DND-41 (cell line): ENCODE data around the gene SLC44A3.

ENCODE experiments used
- CTCF ChIP-seq: IDR thresholded peaks from 2 replicates; pipeline ENCODE4 v1.5.1; 2012; ENCODE audit warnings: borderline replicate concordance, low read length, moderate library complexity, mild to moderate bottlenecking; ENCODE audit not compliant: poor library complexity, severe bottlenecking; ENCODE audit errors: extremely low read depth
- EZH2 ChIP-seq: IDR thresholded peaks from 3 replicates; pipeline ENCODE4 v1.6.1; 2012; ENCODE audit warnings: borderline replicate concordance, low read depth, mild to moderate bottlenecking, moderate library complexity, low read length, inconsistent platforms; ENCODE audit not compliant: severe bottlenecking

- TF ChIP-seq CTCF (no peak), EZH2 (no peak)
Observed at GRCh38 chr1:94858276-94858675, 38.1 kb downstream of the SLC44A3 start.
